ENCODE measurements around the gene TPX2. TPM values are rescaled to one million over a fixed set of nuclear protein-coding genes. Genes with fewer than 3 reads are reported as not detected.
A peak's percentile ranks its signal among the peaks of the same experiment; 100 is the strongest.

The TPX2 gene
- total RNA-seq, 1 donor from 2014 or later = 0.78 TPM

DNA sequence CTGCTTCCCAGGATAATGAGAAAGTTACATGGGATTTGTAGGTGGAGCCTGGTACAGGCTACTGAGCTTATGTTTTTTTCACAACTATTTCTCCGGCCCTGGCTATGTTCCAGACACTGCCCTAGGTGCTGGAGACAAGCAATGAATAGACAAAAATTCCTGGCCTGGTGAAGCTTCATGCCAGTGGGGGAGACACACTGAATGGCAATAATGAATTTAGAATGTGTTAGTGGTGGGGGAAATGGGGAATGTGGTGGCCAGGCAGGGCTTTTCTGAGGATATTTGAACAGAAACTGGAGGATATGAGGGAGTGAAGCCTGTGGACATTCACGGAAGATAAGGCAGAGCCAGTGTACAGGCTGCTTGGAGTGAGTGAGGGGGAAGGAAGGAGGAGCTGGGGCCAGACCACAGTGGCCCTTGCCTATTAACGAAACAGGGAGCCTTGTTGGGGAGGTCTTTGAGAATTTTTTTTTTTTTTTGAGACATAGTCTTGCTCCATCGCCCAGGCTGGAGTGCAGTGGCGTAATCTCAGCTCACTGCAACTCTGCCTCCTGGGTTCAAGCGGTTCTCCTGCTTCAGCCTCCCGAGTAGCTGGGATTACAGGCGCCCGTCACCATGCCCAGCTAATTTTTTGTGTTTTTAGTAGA is 99.7 kb downstream of the TPX2 start:
- intact Hi-C loops (cut with DNase I) = loop anchor here (10.0 kb wide), 1 partner anchor 174 kb away; no protein-coding TSS in a partner anchor
- DNase-seq (ENCODE audit: low spot score) = no peak

DNA sequence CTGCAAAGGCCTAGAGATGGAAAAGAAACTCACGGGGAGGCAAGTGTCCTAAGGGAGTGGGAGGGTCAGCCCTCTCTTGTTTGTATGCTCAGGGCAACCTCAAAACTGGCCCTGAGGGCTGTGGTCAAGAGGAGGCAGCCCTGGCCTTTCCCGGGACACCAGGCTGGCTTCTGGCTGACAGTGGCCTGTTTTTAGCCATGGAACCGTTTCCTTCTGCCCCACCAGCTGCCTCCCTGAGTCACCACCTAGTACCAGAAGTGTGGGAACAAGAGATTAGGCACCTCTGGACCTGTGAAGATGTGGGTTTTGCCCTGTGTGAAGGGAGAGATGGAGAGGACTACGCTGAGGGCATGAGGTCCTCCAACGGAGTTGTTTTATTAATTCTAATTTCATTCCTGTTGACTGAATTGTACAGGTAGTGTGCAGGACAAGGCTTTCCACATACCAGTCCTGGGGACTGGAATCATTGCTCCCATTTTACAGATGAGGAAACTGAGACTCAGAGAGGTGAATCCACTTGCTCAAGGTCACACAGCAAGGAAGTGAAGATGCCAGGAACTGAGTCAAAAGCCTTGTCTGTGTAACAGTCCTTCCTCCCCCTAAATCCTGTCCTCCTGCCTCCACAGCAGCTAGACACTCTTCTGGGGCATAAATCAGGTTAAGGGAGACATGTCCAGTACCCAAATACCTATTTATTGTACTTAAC is 100.8 kb downstream of the TPX2 start:
- DNase-seq (ENCODE audit: low spot score) = no peak
- intact Hi-C loops (cut with DNase I) = loop anchor here (10.0 kb wide), 1 partner anchor 175 kb away; no protein-coding TSS in a partner anchor

DNA sequence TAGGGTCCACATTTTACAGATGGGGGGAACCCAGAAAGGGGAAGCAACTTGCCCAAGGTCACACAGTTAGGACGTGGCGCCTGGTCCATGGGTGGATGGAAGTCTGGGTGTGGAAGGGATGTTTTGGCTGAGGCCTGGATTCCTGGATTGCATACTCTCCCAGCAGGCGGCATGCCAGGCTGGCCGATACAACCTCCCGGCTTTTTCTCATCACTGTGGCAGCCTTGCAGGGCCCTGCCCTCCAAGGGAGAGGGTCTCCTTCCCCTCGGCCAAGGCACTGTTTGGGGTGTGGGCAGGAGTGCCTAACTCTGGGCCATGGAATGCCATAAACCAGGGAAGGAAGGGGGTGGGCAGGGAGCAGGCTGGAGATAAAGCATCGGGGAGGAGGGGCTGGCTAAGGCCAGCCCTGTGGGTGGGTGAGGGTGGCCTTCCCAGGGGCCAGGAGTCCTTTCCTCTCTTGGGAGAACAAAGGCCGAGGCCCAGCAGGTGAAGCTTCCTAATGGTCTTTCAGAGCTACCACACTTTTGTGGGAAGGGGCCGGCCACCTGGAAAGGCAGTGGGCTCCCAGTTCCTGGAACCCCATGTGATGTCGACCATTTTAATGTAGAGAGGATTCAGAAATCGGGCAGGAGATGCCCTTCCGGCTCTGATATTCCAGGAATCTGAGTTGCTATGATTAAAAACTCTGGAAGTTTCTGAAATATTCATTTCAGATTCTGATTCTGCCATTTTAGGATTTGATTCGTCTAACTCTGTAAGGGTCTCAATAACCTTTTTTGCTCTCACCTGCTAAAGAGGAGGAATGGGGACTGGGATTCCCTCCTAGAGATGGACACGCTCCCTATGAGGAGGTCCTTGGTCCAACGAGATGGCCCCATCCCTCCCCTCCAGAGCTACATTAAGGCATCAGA is 102.1 kb downstream of the TPX2 start:
- no peak for DNase-seq (ENCODE audit: low spot score)
- intact Hi-C loops (cut with DNase I) = no loop called here

DNA sequence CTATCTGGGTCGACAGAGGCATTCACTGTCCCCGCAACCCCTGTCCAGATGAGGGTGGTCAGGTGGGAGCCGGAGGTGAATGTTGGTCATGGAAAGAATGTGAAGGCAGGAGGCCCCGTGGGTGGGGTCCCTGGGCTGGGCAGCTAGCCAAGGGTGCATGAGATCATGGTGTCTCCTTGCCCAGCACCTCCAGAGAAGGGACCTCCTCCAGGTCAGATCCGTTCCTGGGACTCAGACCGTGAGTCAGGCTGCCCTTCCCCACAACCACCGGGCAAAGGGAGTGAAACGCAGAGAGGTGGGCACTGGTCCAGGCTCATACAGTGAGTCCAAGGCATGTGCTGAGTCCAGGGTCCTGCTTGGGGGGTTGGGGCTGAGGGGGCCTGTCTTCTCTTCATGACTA is 102.8 kb downstream of the TPX2 start:
- no peak for DNase-seq (ENCODE audit: low spot score)
- intact Hi-C loops (cut with DNase I) = no loop called here

DNA sequence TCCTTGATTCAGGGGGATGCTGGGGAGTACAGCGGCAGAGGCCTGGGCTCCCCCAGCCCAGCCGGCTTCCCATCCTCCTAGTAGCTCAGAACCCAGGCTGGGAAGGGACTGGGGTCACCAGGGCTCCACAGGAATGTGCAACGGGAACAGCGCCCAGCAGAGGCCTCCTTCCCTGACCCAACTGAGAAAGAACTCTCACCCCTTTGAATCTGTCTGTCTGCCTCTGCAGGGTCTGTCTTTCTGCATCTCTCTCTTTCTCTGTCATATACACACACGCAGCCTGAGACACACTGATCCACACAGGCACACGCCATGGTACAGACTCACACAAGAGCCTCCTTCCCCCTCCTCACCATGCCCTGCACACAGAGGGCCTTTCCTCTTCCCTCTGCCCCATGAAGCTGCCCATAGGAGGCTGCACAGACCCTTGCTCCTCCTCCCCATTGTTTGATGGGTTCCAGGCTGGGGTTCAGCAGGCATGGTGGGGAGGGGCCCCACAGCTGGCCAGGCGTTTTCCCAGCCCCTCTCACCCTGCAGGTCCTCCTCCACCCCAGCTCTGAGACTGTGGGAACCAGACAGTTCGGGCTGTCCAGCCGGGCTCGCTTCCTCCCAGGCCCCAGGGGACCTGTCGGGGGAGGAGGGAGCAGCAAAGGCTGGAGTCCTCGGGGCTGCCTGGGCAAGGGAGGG is 103.5 kb downstream of the TPX2 start:
- peak; percentile 84 for DNase-seq (ENCODE audit: low spot score)
- intact Hi-C loops (cut with DNase I) = no loop called here

DNA sequence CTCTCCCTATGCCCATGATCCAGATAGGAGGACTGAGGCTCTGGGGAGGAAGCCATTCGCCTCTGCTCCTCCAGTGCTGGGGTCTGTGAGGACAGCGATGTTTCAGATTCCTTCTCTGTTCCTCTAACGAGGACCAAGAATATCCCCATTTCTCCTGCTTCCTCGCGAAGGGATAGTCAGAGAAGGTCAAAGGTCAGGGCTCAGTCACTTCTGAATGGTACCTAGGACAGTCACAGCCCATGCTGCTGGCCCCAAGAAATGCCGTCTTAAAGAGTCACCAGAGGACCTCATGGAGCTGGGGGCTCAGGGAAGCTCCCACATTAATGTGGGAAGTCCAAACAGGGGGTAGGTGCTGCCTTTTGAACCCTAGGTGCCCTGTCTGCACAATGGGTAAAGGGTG is 104.2 kb downstream of the TPX2 start:
- no peak for DNase-seq (ENCODE audit: low spot score)
- intact Hi-C loops (cut with DNase I) = no loop called here

DNA sequence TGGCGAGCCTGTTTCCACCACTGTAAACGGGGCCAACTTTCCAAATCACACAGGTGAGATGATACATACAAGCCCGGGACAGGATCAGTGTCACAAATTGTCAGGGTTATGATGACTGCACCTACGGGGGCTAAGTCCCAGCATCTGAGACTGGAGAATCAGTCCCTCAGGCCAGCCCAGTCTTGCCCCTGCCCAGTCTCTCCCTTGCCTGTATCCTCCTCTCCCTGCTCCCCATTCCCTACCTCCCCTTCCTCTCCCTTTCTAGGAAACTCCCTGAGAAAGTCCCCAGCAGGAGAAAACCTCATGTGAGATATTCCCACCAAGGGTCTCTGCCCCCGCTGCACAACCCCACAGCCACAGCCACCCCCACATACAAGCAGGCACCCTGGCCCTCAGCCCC is 104.8 kb downstream of the TPX2 start:
- DNase-seq (ENCODE audit: low spot score) = no peak
- intact Hi-C loops (cut with DNase I) = loop anchor here (2.0 kb wide), 1 partner anchor 21 kb away; no protein-coding TSS in a partner anchor

DNA sequence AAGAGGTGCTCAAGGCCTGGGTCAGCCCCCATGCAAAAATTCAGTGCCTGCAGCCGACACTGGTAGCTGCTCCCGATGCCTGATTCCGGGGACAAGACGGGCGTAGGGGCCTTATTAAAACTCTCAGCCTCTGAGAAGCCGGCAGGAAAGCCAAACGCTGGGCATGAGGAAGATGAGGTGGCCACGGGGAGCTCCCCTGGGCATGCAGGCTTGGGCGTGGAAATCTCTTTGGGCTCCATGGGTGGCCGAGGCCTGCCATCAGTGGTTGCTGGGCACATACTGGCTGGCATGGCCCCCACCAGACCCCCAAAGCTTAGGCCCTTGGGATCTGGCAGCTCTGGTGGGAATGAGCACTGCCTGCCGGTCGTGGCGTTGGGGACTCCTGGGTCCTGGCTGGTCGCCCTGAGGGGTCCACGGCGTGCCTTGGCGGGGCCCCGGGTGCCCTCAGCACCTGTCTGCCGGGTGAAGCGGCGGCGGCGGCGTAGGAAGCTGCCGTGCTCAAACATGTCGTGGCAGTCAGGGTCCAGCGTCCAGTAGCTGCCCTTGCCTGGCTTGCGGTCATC is 105.7 kb downstream of the TPX2 start:
- intact Hi-C loops (cut with DNase I) = loop anchor here (2.0 kb wide), 1 partner anchor 22 kb away; no protein-coding TSS in a partner anchor
- no peak for DNase-seq (ENCODE audit: low spot score)

DNA sequence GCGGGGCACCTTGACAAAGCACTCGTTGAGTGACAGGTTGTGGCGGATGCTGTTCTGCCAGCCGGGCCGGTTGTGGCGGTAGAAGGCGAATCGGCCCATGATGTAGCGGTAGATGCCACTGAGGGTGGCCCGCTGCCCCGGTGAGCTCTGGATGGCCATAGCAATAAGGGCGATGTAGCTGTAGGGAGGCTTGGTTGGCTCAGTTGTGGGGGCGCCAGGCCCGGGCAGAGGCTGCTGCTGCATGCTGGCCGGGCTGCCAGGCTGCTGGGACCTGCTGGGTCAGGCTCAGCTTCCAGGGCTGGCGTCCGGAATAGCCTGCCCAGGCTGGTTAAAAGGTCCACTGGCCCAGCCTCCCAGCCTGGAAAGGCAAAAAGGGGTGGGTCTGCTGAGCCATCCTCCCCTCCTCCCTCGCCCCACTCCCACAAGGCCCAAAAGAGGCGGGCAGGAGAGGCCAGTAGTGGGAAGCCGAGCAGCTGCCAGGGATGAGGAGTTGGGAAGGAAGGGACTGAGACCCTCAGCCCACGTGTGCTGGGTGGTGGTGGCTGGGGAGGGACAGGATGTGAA is 106.3 kb downstream of the TPX2 start, which contains the start of gene FOXS1:
Gene FOXS1 (minus strand): TSS at position 305 of the 564 bp plus-strand sequence. CDS start 62 bp downstream, at position 243.
- DNase-seq (ENCODE audit: low spot score) = peak; percentile 84
- intact Hi-C loops (cut with DNase I) = loop anchor here (2.0 kb wide), 1 partner anchor 23 kb away; no protein-coding TSS in a partner anchor

DNA sequence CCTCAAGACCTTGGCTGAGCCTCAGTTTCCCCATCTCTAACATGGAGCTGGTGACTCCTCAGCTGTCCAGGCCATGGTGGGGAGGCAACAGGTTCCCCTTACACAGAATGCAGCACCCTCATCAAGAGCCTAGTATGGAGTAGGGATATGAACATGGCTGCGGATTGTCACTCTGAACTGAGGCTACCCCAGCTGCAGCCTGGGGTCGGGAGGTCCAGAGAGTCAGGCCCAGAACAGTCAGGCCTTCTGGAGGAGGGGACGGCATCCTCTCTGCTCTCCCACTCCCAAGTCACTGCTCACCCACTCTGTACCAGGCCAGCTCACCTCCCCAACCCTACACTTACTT is 107.7 kb downstream of the TPX2 start:
- intact Hi-C loops (cut with DNase I) = no loop called here
- no peak for DNase-seq (ENCODE audit: low spot score)

DNA sequence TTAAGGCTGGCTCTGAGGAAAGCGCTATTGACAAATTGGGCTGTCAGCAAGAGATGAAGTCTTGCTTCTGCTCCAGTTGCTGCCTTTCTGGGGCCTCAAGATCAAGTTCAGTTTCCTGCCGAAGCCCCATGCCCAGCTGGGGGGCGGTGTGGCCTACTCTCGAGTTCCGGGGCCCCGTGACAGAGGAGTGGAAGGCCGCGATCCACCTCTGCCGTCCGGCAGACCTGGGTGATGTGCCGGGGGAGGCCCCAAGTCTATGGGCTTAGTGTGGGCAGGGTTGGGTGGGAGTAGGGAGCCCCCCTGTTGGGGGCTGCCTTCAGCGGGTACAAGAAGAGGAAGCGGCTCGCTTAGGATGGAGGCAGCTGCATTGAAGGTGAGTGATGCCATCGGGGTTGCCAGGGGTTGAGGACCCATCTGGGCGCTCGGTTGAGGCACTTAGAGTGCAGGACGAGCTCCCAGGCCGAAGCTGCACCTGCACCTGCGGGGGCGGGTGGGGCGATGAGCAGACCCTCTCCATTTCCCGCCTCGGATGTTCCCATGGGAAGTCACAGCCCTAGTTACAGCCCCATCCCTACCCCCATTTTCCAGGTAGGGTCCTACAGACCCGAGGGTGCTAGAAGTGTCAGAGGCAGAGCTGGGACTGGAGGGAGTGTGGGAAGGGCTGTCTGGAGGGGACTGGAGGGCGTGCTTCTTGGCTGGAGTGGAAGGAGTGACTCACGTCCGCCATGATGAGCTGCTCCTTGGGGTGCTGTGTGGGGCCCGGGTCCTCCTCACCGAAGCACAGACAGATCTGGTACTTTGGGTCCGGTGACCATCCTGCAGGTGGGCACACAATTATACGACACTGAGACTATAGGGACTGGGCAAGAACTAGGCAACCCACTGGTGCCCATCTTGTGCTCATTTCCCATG is 109.3 kb downstream of the TPX2 start:
- intact Hi-C loops (cut with DNase I) = no loop called here
- DNase-seq (ENCODE audit: low spot score) = no peak

DNA sequence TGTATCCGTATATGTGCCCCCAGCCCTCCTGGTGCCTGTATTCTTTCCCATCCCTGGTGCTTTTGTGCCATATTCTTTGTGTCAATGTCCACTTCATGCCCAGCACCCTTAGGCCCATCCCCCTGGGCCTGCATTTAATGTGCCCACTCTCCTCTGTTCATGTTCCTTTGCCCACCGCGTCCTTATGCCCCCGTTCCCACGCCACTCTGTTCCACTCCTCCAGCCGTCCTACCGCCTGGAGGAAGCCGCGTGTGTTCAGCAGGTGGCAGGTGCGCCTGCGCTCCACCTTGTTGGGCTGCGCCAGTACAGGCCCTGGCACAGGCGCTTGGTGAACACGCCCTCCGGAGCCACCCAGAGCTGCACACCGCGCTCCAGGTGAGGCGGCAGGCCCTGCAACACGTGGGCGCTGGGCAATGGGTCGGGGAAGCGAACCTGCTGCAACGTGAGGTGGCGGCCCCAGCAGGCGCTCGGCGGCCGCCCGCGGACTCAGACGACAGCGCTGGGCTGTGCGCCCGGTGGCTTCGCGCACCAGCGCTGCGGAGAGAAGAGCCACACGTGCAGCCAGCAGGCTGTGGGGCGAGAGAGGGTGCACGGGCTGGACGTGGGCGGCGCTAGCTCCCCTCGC is 110.3 kb downstream of the TPX2 start:
- intact Hi-C loops (cut with DNase I) = no loop called here
- DNase-seq (ENCODE audit: low spot score) = no peak

Other genes with a start within 250 kb of the TPX2 start
- 43.7 TPM for gene HM13, start 224.8 kb upstream of the TPX2 start, total RNA-seq
- 163 TPM for gene ID1, start 134.0 kb upstream of the TPX2 start, total RNA-seq
- 11.3 TPM for gene COX4I2, start 101.4 kb upstream of the TPX2 start, total RNA-seq
- 42.5 TPM for gene BCL2L1, start 16.4 kb upstream of the TPX2 start, total RNA-seq
- gene MYLK2, start 80.1 kb downstream of the TPX2 start, total RNA-seq = 0.11 TPM
- 6.1 TPM for gene FOXS1, start 106.3 kb downstream of the TPX2 start, total RNA-seq
- 3.4 TPM for gene DUSP15, start 131.2 kb downstream of the TPX2 start, total RNA-seq
- gene TTLL9, start 131.3 kb downstream of the TPX2 start, total RNA-seq = not detected
- gene PDRG1, start 212.8 kb downstream of the TPX2 start, total RNA-seq = 7.9 TPM
- not detected for gene XKR7, start 228.9 kb downstream of the TPX2 start, total RNA-seq